GM21360 (cell line): Measurements from ENCODE around the gene FGG.

ENCODE experiments used
- ATAC-seq: cut with Tn5 transposase; IDR thresholded peaks from one replicate; pipeline ENCODE4 v1.9.1; 2021; ENCODE audit warnings: mild to moderate bottlenecking, moderate library complexity; ENCODE audit not compliant: unreplicated experiment

Gene FGG

GRCh38 chr4:154612472-154613414 lies at the start of gene FGG:
TSS of gene FGG (minus strand) at chr4:154612656. CDS start at chr4:154612609, 47 bp downstream.
- ATAC-seq, result no peak

GRCh38 chr4:154660052-154660451 lies 47.6 kb upstream of the FGG start:
- ATAC-seq, result no peak

- ATAC-seq, result no peak
Measured at GRCh38 chr4:154658680-154659405, 46.4 kb upstream of the FGG start.

- ATAC-seq, result no peak
Measured at GRCh38 chr4:154643493-154643892, 31.0 kb upstream of the FGG start.

- no peak for ATAC-seq
Measured at GRCh38 chr4:154642373-154643009, 30.0 kb upstream of the FGG start.

- no peak for ATAC-seq
Measured at GRCh38 chr4:154640999-154641398, 28.5 kb upstream of the FGG start.

GRCh38 chr4:154634058-154634457 lies 21.6 kb upstream of the FGG start:
- ATAC-seq, result no peak

GRCh38 chr4:154631828-154632227 lies 19.4 kb upstream of the FGG start:
- ATAC-seq, result no peak

- no peak for ATAC-seq
Measured at GRCh38 chr4:154630324-154630723, 17.9 kb upstream of the FGG start.

GRCh38 chr4:154626793-154627484 lies 14.5 kb upstream of the FGG start:
- ATAC-seq, result peak; percentile 97

GRCh38 chr4:154625971-154626370 lies 13.5 kb upstream of the FGG start:
- ATAC-seq, result no peak

- no peak for ATAC-seq
Measured at GRCh38 chr4:154623995-154624394, 11.5 kb upstream of the FGG start.

GRCh38 chr4:154623436-154623835 lies 11.0 kb upstream of the FGG start:
- ATAC-seq, result no peak

GRCh38 chr4:154622598-154622997 lies 10.1 kb upstream of the FGG start:
- peak; percentile 40 for ATAC-seq

GRCh38 chr4:154620111-154620510 lies 7.7 kb upstream of the FGG start:
- ATAC-seq, result no peak

- ATAC-seq, result peak; percentile 71
Measured at GRCh38 chr4:154618708-154619315, 6.4 kb upstream of the FGG start.

GRCh38 chr4:154617820-154618317 lies 5.4 kb upstream of the FGG start:
- no peak for ATAC-seq

GRCh38 chr4:154616731-154617130 lies 4.3 kb upstream of the FGG start:
- peak; percentile 91 for ATAC-seq

- ATAC-seq, result no peak
Measured at GRCh38 chr4:154616287-154616686, 3.8 kb upstream of the FGG start.

- no peak for ATAC-seq
Measured at GRCh38 chr4:154615211-154615610, 2.8 kb upstream of the FGG start.
